Muscle of leg (tissue), 11 donors: Measurements from ENCODE around the gene SPEM1. TPM values are rescaled to one million over a fixed set of nuclear protein-coding genes. Genes with fewer than 3 reads are reported as not detected.
"Not testable (repeated sequence)": the region's sequence is repeated elsewhere in the genome, so short reads cannot be mapped to it uniquely, and the experiment has no call there.

Experiments used
- DNase-seq: peaks from one replicate; pipeline ENCODE4 v3.0.0; 2013
- H3K27ac ChIP-seq: one replicate; pipeline ENCODE4 v1.5.1; 2013; ENCODE audit warnings: mild to moderate bottlenecking, low read length, control low read depth
- H3K27me3 ChIP-seq: one replicate; pipeline ENCODE4 v1.6.1; 2013; ENCODE audit warnings: low read length; ENCODE audit not compliant: control insufficient read depth, insufficient read depth
- H3K36me3 ChIP-seq: one replicate; pipeline ENCODE4 v1.6.1; 2013; ENCODE audit warnings: low read length; ENCODE audit not compliant: control insufficient read depth, insufficient read depth
- H3K4me1 ChIP-seq: one replicate; pipeline ENCODE4 v1.6.1; 2013; ENCODE audit warnings: low read length; ENCODE audit not compliant: control insufficient read depth, insufficient read depth
- H3K4me3 ChIP-seq: one replicate; pipeline ENCODE4 v1.5.1; 2013; ENCODE audit warnings: low read length, control low read depth
- H3K9me3 ChIP-seq: replicated peaks from 2 replicates; pipeline ENCODE4 v1.6.1; 2013; ENCODE audit warnings: low read depth, low read length; ENCODE audit not compliant: control insufficient read depth
- WGBS: methylation state at CpG from one replicate; pipeline ENCODE4 v1.1.5; 2013; ENCODE audit warnings: missing lambda C conversion rate; ENCODE audit not compliant: insufficient coverage; 5-methylcytosine and 5-hydroxymethylcytosine counted together
- polyA plus RNA-seq, 8 donors: library from polyadenylated mRNA; unstranded; fragments of 120-200 nt; gene quantifications; one replicate each; pipeline versions ENCODE4 v1.2.1 to v1.2.3, GENCODE V29; 2013; ENCODE audit warnings: inconsistent platforms in 1 of 8, low replicate concordance in 1 of 8; ENCODE audit not compliant: insufficient read length in 8 of 8, insufficient read depth in 1 of 8
- total RNA-seq: library from RNA; stranded (reverse); fragments of 120-200 nt; gene quantifications from one replicate; pipeline ENCODE4 v1.2.4, GENCODE V29; 2013

The SPEM1 gene
- total and polyA plus RNA-seq, 9 donors: not detected

DNA sequence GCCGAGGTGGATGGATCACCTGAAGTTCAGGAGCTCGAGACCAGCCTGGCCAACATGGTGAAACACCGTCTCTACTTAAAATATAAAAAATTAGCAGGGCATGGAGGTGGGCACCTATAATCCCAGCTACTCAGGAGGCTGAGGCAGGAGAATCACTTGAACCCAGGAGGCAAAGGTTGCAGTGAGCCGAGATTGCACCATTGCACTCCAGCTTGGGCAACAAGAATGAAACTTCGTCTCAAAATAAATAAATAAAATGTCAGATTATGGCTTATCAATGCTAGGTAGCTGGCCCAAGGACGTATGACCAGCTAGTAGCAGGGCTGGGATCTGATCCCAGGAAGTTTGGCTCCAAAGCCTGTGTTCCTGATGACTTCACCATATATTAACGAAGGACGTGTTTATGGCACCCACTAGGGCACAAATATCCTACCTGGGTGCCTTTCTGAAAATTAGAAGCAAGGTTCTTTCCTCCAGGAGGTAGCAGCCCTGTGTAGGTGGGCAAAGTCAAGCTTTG, 50.4 kb downstream of the SPEM1 start:
- H3K27me3 ChIP-seq, H3K4me3 ChIP-seq, H3K9me3 ChIP-seq, DNase-seq, H3K27ac ChIP-seq: not testable (repeated sequence)
- Histone ChIP-seq H3K4me1 (peaks cover 18% of the 10 kb centered on the region), H3K36me3 (peaks cover 20% of the 10 kb centered on the region)
- 87% methylated on average over 3 of the region's 8 CpGs for WGBS

Other genes starting within 250 kb of the SPEM1 start
Only the 30 nearest of the 39 such genes appear.
- 324 TPM for gene GABARAP, start 177.9 kb upstream of the SPEM1 start, total RNA-seq
- 100 to 1,000 TPM; 308 to 363 (median 333) TPM for gene GABARAP, start 177.9 kb upstream of the SPEM1 start, polyA plus RNA-seq
- 43.4 TPM for gene CTDNEP1, start 168.6 kb upstream of the SPEM1 start, total RNA-seq
- gene CTDNEP1, start 168.6 kb upstream of the SPEM1 start, polyA plus RNA-seq: 100 to 1,000 TPM; 152 to 181 (median 165) TPM
- gene ELP5, start 168.1 kb upstream of the SPEM1 start, total RNA-seq: 45.4 TPM
- 10 to 100 TPM; 36.7 to 64.6 (median 39.6) TPM for gene ELP5, start 168.1 kb upstream of the SPEM1 start, polyA plus RNA-seq
- gene CLDN7, start 157.8 kb upstream of the SPEM1 start, total RNA-seq: 0.71 TPM
- 1 to 10 TPM in 7 of 8 donors, under 1 TPM in 1; 0.28 to 8.8 (median 2.0) TPM for gene CLDN7, start 157.8 kb upstream of the SPEM1 start, polyA plus RNA-seq
- 21.3 TPM for gene SLC2A4, start 138.6 kb upstream of the SPEM1 start, total RNA-seq
- gene SLC2A4, start 138.6 kb upstream of the SPEM1 start, polyA plus RNA-seq: 10 to 100 TPM in 6 of 8 donors, 1 to 10 TPM in 2; 7.1 to 35.3 (median 24.5) TPM
- 0.58 TPM for gene YBX2, start 125.7 kb upstream of the SPEM1 start, total RNA-seq
- 1 to 10 TPM in 6 of 8 donors, under 1 TPM in 2; 0.36 to 2.7 (median 1.4) TPM for gene YBX2, start 125.7 kb upstream of the SPEM1 start, polyA plus RNA-seq
- 175 TPM for gene EIF5A, start 112.7 kb upstream of the SPEM1 start, total RNA-seq
- gene EIF5A, start 112.7 kb upstream of the SPEM1 start, polyA plus RNA-seq: 100 to 1,000 TPM; 266 to 372 (median 330) TPM
- 34.7 TPM for gene GPS2, start 105.0 kb upstream of the SPEM1 start, total RNA-seq
- gene GPS2, start 105.0 kb upstream of the SPEM1 start, polyA plus RNA-seq: 10 to 100 TPM; 57.5 to 65.9 (median 59.8) TPM
- 17.7 TPM for gene NEURL4, start 91.0 kb upstream of the SPEM1 start, total RNA-seq
- gene NEURL4, start 91.0 kb upstream of the SPEM1 start, polyA plus RNA-seq: 10 to 100 TPM; 13.3 to 21.7 (median 19.2) TPM
- gene ACAP1, start 83.8 kb upstream of the SPEM1 start, total RNA-seq: 12.1 TPM
- gene ACAP1, start 83.8 kb upstream of the SPEM1 start, polyA plus RNA-seq: 10 to 100 TPM in 2 of 8 donors, 1 to 10 TPM in 6; 4.7 to 10.2 (median 7.2) TPM
- gene KCTD11, start 68.2 kb upstream of the SPEM1 start, total RNA-seq: 4.7 TPM
- gene KCTD11, start 68.2 kb upstream of the SPEM1 start, polyA plus RNA-seq: 10 to 100 TPM in 1 of 8 donors, 1 to 10 TPM in 7; 6.8 to 10.5 (median 7.9) TPM
- gene TMEM95, start 65.2 kb upstream of the SPEM1 start, total RNA-seq: not detected
- not detected for gene TMEM95, start 65.2 kb upstream of the SPEM1 start, polyA plus RNA-seq
- gene TNK1, start 39.2 kb upstream of the SPEM1 start, total RNA-seq: 0.31 TPM
- gene TNK1, start 39.2 kb upstream of the SPEM1 start, polyA plus RNA-seq: 1 to 10 TPM in 2 of 8 donors, under 1 TPM in 6; 0.23 to 1.3 (median 0.70) TPM
- gene PLSCR3, start 25.8 kb upstream of the SPEM1 start, total RNA-seq: 14.2 TPM
- gene PLSCR3, start 25.8 kb upstream of the SPEM1 start, polyA plus RNA-seq: 10 to 100 TPM; 24.2 to 38.9 (median 30.0) TPM
- gene TMEM256, start 16.2 kb upstream of the SPEM1 start, total RNA-seq: 100 TPM
- gene TMEM256, start 16.2 kb upstream of the SPEM1 start, polyA plus RNA-seq: 10 to 100 TPM; 45.4 to 70.0 (median 57.7) TPM
- gene NLGN2, start 12.5 kb upstream of the SPEM1 start, total RNA-seq: 7.7 TPM
- 10 to 100 TPM; 20.6 to 36.2 (median 27.0) TPM for gene NLGN2, start 12.5 kb upstream of the SPEM1 start, polyA plus RNA-seq
- not detected for gene SPEM2, start 5.3 kb downstream of the SPEM1 start, total RNA-seq
- gene SPEM2, start 5.3 kb downstream of the SPEM1 start, polyA plus RNA-seq: not detected
- not detected for gene SPEM3, start 8.5 kb downstream of the SPEM1 start, total RNA-seq
- under 1 TPM in 1 of 8 donors, not detected in 7; 0.26 TPM for gene SPEM3, start 8.5 kb downstream of the SPEM1 start, polyA plus RNA-seq
- 0.93 TPM for gene TMEM102, start 15.1 kb downstream of the SPEM1 start, total RNA-seq
- gene TMEM102, start 15.1 kb downstream of the SPEM1 start, polyA plus RNA-seq: 1 to 10 TPM in 4 of 8 donors, under 1 TPM in 4; 0.72 to 1.7 (median 0.95) TPM
- 1.6 TPM for gene FGF11, start 19.2 kb downstream of the SPEM1 start, total RNA-seq
- gene FGF11, start 19.2 kb downstream of the SPEM1 start, polyA plus RNA-seq: 1 to 10 TPM; 1.0 to 4.8 (median 2.1) TPM
- 52.8 TPM for gene CHRNB1, start 24.7 kb downstream of the SPEM1 start, total RNA-seq
- gene CHRNB1, start 24.7 kb downstream of the SPEM1 start, polyA plus RNA-seq: 10 to 100 TPM; 58.0 to 80.8 (median 70.9) TPM
- 14.1 TPM for gene ZBTB4, start 59.3 kb downstream of the SPEM1 start, total RNA-seq
- gene ZBTB4, start 59.3 kb downstream of the SPEM1 start, polyA plus RNA-seq: 10 to 100 TPM; 20.1 to 31.6 (median 24.5) TPM
- gene SLC35G6, start 61.1 kb downstream of the SPEM1 start, total RNA-seq: not detected
- gene SLC35G6, start 61.1 kb downstream of the SPEM1 start, polyA plus RNA-seq: under 1 TPM in 6 of 8 donors, not detected in 2; 0.09 to 0.27 (median 0.18) TPM
- 30.9 TPM for gene POLR2A, start 64.0 kb downstream of the SPEM1 start, total RNA-seq
- 10 to 100 TPM; 42.0 to 81.0 (median 60.8) TPM for gene POLR2A, start 64.0 kb downstream of the SPEM1 start, polyA plus RNA-seq
- 13.2 TPM for gene TNFSF12, start 128.7 kb downstream of the SPEM1 start, total RNA-seq
- gene TNFSF12, start 128.7 kb downstream of the SPEM1 start, polyA plus RNA-seq: 10 to 100 TPM; 22.2 to 35.9 (median 28.2) TPM
- 2.2 TPM for gene TNFSF13, start 138.4 kb downstream of the SPEM1 start, total RNA-seq
- 1 to 10 TPM; 3.5 to 5.9 (median 4.3) TPM for gene TNFSF13, start 138.4 kb downstream of the SPEM1 start, polyA plus RNA-seq
- gene SENP3, start 141.6 kb downstream of the SPEM1 start, total RNA-seq: 34.5 TPM
- gene SENP3, start 141.6 kb downstream of the SPEM1 start, polyA plus RNA-seq: 10 to 100 TPM; 33.8 to 43.6 (median 41.7) TPM
- gene CD68, start 159.3 kb downstream of the SPEM1 start, total RNA-seq: 15.7 TPM
- 10 to 100 TPM; 20.2 to 56.6 (median 38.8) TPM for gene CD68, start 159.3 kb downstream of the SPEM1 start, polyA plus RNA-seq
- gene MPDU1, start 163.5 kb downstream of the SPEM1 start, total RNA-seq: 34.4 TPM
- 10 to 100 TPM; 43.2 to 63.6 (median 50.2) TPM for gene MPDU1, start 163.5 kb downstream of the SPEM1 start, polyA plus RNA-seq
- gene SOX15, start 169.8 kb downstream of the SPEM1 start, total RNA-seq: 1.4 TPM
- gene SOX15, start 169.8 kb downstream of the SPEM1 start, polyA plus RNA-seq: 1 to 10 TPM; 1.6 to 4.1 (median 2.0) TPM